Stimulated activated naive CD8-positive, alpha-beta T cell treated with anti-CD3 and anti-CD28 coated beads, Interleukin-15, amount 100 ng/mL, for 72 hours (primary cell): Measurements from ENCODE around the gene IL10.

ENCODE experiments used
- ATAC-seq: fragments of 150-1000 bp; cut with Tn5 transposase; 2 replicates; pipeline ENCODE4 v1.10.0; 2021; ENCODE audit warnings: mild to moderate bottlenecking, moderate library complexity
- DNase-seq, 2 donors: peaks; one replicate each; pipeline ENCODE4 v3.0.0; 2021 to 2022
- H3K27ac Mint-ChIP-seq, 2 donors: one replicate each; pipeline ENCODE4 v1.8.0; 2022; ENCODE audit warnings: mild to moderate bottlenecking in 2 of 2, mixed read lengths in 2 of 2, moderate library complexity in 2 of 2
- H3K27me3 Mint-ChIP-seq: one replicate; pipeline ENCODE4 v1.8.0; 2022; ENCODE audit warnings: mixed read lengths
- H3K4me1 Mint-ChIP-seq: one replicate; pipeline ENCODE4 v1.8.0; 2022; ENCODE audit warnings: mild to moderate bottlenecking, mixed read lengths
- H3K4me3 Mint-ChIP-seq, 2 donors: one replicate each; pipeline ENCODE4 v1.8.0; 2022; ENCODE audit warnings: mild to moderate bottlenecking in 2 of 2, mixed read lengths in 2 of 2, moderate library complexity in 1 of 2
- H3K9me3 Mint-ChIP-seq, 2 donors: one replicate each; pipeline ENCODE4 v1.8.0; 2022; ENCODE audit warnings: mixed read lengths in 2 of 2

The IL10 gene

GRCh38 chr1:206757524-206758266, 14.6 kb downstream of the IL10 start:
- DNase-seq, result peak in 1 of 2 donors; percentile 44
- H3K27me3 Mint-ChIP-seq, result no peaks in the 10 kb centered on the region
- H3K27ac Mint-ChIP-seq, result no peak overlapping the region
- peaks cover 20% of the 10 kb centered on the region for H3K4me1 Mint-ChIP-seq
- H3K9me3 Mint-ChIP-seq, result peaks cover 5 to 6% of the 10 kb centered on the region in 2 donors
- no peak overlapping the region for H3K4me3 Mint-ChIP-seq
- peak; percentile 95 for ATAC-seq

GRCh38 chr1:206754011-206754410, 18.3 kb downstream of the IL10 start:
- no peak overlapping the region for H3K4me3 Mint-ChIP-seq
- DNase-seq (no peak), ATAC-seq (no peak)
- H3K27me3 Mint-ChIP-seq, result peaks cover 8% of the 10 kb centered on the region
- no peak overlapping the region for H3K27ac Mint-ChIP-seq
- H3K4me1 Mint-ChIP-seq, result peaks cover 22% of the 10 kb centered on the region
- H3K9me3 Mint-ChIP-seq, result peaks cover 5 to 6% of the 10 kb centered on the region in 2 donors

- peaks cover 29% of the 10 kb centered on the region for H3K4me1 Mint-ChIP-seq
- H3K27ac Mint-ChIP-seq, result no peak overlapping the region
- ATAC-seq (no peak), DNase-seq (no peak)
- no peak overlapping the region for H3K4me3 Mint-ChIP-seq
- peaks cover 5 to 6% of the 10 kb centered on the region in 2 donors for H3K9me3 Mint-ChIP-seq
- H3K27me3 Mint-ChIP-seq, result peaks cover 8% of the 10 kb centered on the region
Measured at GRCh38 chr1:206753141-206753540, 19.2 kb downstream of the IL10 start.

- DNase-seq (no peak), ATAC-seq (no peak)
- Mint-ChIP-seq H3K4me1 (peaks cover 32% of the 10 kb centered on the region), H3K4me3 (no peak overlapping the region), H3K9me3 (peaks cover 5 to 6% of the 10 kb centered on the region in 2 donors), H3K27me3 (peaks cover 8% of the 10 kb centered on the region), H3K27ac (peak overlapping the region in 1 of 2 donors; percentile 60)
Measured at GRCh38 chr1:206752481-206752880, 19.8 kb downstream of the IL10 start.

GRCh38 chr1:206751891-206752290, 20.4 kb downstream of the IL10 start:
- no peak for DNase-seq
- H3K27ac Mint-ChIP-seq, result no peak overlapping the region
- no peak overlapping the region for H3K4me3 Mint-ChIP-seq
- H3K4me1 Mint-ChIP-seq, result peaks cover 32% of the 10 kb centered on the region
- H3K9me3 Mint-ChIP-seq, result peaks cover 5 to 11% of the 10 kb centered on the region in 2 donors
- no peak for ATAC-seq
- H3K27me3 Mint-ChIP-seq, result peaks cover 8% of the 10 kb centered on the region

- no peak for DNase-seq
- Mint-ChIP-seq H3K4me3 (no peak overlapping the region), H3K9me3 (peaks cover 0 to 9% of the 10 kb centered on the region in 2 donors), H3K4me1 (peaks cover 34% of the 10 kb centered on the region), H3K27ac (no peak overlapping the region), H3K27me3 (peaks cover 8% of the 10 kb centered on the region)
- ATAC-seq, result no peak
Measured at GRCh38 chr1:206748348-206749030, 23.8 kb downstream of the IL10 start.

GRCh38 chr1:206745301-206745700, 27.0 kb downstream of the IL10 start:
- H3K4me3 Mint-ChIP-seq, result no peak overlapping the region
- DNase-seq, result no peak
- H3K27ac Mint-ChIP-seq, result peak overlapping the region in 1 of 2 donors; percentile 49
- no peak for ATAC-seq
- peaks cover 0 to 9% of the 10 kb centered on the region in 2 donors for H3K9me3 Mint-ChIP-seq
- peaks cover 8% of the 10 kb centered on the region for H3K27me3 Mint-ChIP-seq
- H3K4me1 Mint-ChIP-seq, result peaks cover 58% of the 10 kb centered on the region

- ATAC-seq, result peak; percentile 47
- Mint-ChIP-seq H3K27me3 (peaks cover 6% of the 10 kb centered on the region), H3K27ac (peak overlapping the region in 1 of 2 donors; percentile 49), H3K9me3 (peaks cover 0 to 9% of the 10 kb centered on the region in 2 donors), H3K4me1 (peaks cover 63% of the 10 kb centered on the region), H3K4me3 (peak overlapping the region; percentile 10 to 11)
- no peak for DNase-seq
Measured at GRCh38 chr1:206744683-206745082, 27.6 kb downstream of the IL10 start.

- Mint-ChIP-seq H3K4me3 (peak overlapping the region; percentile 3 to 32), H3K27ac (peak overlapping the region in 1 of 2 donors; percentile 55), H3K27me3 (no peaks in the 10 kb centered on the region), H3K4me1 (peaks cover 72% of the 10 kb centered on the region), H3K9me3 (peaks cover 0 to 9% of the 10 kb centered on the region in 2 donors)
- ATAC-seq, result peak; percentile 57
- DNase-seq, result peak; percentile 52 to 55
Measured at GRCh38 chr1:206742719-206743383, 29.4 kb downstream of the IL10 start.

GRCh38 chr1:206741142-206741701, 31.1 kb downstream of the IL10 start:
- ATAC-seq (no peak), DNase-seq (no peak)
- no peak overlapping the region for H3K27ac Mint-ChIP-seq
- no peaks in the 10 kb centered on the region for H3K9me3 Mint-ChIP-seq
- H3K4me3 Mint-ChIP-seq, result no peak overlapping the region
- no peaks in the 10 kb centered on the region for H3K27me3 Mint-ChIP-seq
- peaks cover 88% of the 10 kb centered on the region for H3K4me1 Mint-ChIP-seq

GRCh38 chr1:206739411-206740076, 32.8 kb downstream of the IL10 start:
- DNase-seq, result peak; percentile 58 to 61
- Mint-ChIP-seq H3K9me3 (no peaks in the 10 kb centered on the region), H3K4me1 (peaks cover 95% of the 10 kb centered on the region), H3K27ac (peak overlapping the region; percentile 77 to 92), H3K4me3 (peak overlapping the region; percentile 41 to 61), H3K27me3 (no peaks in the 10 kb centered on the region)
- ATAC-seq, result peak; percentile 87

- Mint-ChIP-seq H3K27ac (peak overlapping the region; percentile 85 to 92), H3K27me3 (no peaks in the 10 kb centered on the region), H3K4me1 (peaks cover 95% of the 10 kb centered on the region), H3K4me3 (peak overlapping the region; percentile 41 to 61), H3K9me3 (no peaks in the 10 kb centered on the region)
- DNase-seq, result no peak
- ATAC-seq, result no peak
Measured at GRCh38 chr1:206738370-206739366, 33.6 kb downstream of the IL10 start.

GRCh38 chr1:206737729-206738201, 34.5 kb downstream of the IL10 start:
- Mint-ChIP-seq H3K27me3 (no peaks in the 10 kb centered on the region), H3K4me3 (peak overlapping the region; percentile 43 to 51), H3K27ac (peak overlapping the region in 1 of 2 donors; percentile 74), H3K4me1 (peaks cover 87% of the 10 kb centered on the region), H3K9me3 (no peaks in the 10 kb centered on the region)
- DNase-seq (peak in 1 of 2 donors; percentile 59), ATAC-seq (peak; percentile 62)
